EH (cell line): ENCODE data around the gene JDP2.
"Not testable (repeated sequence)": the region's sequence is repeated elsewhere in the genome, so short reads cannot be mapped to it uniquely, and the experiment has no call there.

Experiments
- DNase-seq: peaks from one replicate; pipeline ENCODE4 v3.0.0-alpha.2; 2015; ENCODE audit warnings: low read depth

The JDP2 gene

DNA sequence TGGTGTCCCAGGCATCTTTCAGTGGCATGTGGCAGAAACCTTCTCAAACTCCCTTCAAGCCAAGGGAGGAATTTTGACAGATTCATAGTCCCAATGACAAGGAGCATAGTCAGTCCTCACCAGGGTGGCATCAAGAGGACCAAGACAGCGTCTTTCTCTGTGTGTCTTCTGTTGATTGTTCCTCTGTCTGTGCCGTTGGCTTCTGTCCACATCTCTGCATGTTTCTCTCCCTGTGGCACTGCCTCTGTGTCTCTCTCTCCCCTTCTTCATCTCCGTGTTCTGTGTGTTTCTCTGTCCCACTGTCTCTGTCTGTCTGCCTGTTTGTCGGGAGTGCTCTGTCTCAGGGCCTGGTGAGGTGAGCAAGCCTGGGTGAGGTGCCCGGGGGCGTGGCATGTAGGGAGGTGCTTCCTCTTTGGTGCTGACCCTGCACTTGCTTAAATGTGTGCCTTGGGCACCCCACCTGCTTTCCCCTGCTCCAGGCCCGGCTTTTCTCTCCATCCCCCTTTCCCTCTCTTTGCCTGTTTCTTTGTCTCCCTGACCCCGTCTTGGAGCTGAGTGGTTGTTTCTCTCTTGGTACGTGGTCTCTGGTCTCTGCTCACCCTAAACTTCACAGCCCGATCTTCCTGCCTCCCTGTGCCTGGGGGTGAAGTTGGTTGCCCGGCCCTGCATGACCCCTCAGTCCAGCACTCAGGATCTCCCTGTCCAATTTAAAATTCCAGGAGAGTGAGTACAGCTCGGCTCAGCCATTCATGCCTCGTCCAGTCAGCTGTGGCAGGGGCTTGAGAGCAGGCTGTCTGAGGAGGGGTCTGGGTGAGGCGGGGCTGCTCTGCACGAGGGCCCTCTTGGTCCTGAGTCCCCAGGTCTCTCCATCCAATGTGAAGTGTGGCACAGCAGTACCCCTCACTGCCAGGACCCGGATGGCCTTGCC, 28.5 kb downstream of the JDP2 start:
- no peak for DNase-seq

DNA sequence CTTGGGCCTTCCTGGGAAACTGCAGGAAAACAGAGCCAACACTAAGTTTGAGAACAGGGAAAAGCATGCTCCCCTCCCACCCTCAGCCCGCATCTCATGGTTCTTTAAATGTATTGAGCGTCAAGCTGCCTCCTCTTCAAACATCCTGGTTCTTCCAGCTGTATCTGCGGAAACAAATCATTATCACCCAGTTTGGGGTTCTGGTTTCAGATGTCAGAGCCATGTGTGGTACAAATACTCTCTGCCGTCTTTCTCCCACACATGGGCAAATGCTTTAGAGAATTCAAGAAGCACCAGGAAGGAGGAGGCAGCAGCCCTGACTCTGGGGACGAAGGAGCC, 29.1 kb downstream of the JDP2 start:
- no peak for DNase-seq

DNA sequence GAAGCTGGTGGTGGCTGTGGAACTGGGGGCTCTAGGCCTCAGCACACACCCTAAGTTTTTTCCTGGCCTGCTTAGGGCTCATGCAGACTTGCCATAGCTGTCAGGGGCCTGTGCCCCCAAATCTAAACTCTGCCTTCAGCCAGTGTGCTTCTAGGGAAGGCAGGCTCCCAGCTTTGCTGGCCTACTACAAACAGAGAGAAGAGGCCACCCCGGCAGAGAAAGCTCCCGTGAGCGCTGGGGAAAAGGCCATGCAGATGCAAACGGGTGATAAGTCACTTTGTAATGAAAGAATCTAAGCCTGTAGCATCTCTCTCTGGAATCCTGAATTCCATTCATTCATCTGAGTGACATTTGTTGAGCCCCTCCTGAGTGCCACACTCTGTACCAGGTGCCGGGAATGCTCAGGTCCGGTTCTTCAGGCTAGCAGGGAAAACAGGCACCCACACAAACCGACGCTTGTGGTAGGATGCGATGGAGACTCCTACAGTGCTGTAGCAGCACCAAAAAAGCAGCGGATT, 29.9 kb downstream of the JDP2 start:
- DNase-seq = no peak

DNA sequence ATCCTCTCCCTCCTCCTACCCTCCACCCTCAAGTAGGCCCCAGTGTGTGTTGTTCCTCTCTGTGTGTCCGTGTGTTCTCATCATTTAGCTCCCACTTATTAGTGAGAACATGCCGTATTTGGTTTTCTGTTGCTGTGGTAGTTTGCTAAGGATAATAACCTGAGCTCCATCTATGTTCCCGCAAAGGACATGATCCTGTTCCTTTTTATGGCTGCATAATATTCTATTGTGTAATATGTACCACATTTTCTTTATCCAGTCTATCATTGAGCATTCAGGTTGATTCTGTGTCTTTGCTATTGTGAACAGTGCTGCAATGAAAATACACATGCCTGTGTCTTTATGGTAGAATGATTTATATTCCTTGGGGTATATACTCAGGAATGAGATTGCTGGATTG, 30.5 kb downstream of the JDP2 start:
- DNase-seq = no peak

DNA sequence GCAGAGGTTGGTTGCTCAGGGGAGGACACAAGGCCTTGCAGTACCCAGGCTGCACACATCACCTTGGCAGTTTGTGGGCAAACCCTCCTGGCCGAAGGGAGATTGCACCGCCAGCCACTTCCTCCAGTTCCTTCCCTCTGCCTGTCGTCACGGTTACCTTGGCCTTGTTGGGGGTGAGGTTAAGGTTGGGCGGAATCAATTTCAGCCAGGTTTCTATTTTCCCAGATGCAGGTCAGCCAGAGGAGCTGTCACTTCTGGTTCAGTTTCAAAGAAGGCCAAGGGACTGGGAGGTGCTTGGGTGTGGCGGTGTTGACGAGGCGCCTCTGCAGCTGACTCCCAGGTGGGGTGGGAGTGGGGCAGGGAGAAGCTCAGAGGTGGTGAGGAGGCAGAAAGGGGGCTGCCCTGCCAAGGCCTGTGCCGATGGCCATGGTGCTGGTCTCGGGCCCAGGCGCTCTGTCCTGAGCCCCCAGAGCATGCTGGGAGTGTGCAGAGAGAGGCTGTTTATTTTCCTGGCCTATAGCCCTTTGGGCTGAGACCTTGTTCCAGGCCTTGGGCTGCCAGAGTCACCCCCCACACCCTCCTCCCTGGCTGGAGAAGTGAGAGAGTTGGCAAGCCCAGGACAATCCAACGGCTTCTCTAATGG, 31.4 kb downstream of the JDP2 start:
- no peak for DNase-seq

DNA sequence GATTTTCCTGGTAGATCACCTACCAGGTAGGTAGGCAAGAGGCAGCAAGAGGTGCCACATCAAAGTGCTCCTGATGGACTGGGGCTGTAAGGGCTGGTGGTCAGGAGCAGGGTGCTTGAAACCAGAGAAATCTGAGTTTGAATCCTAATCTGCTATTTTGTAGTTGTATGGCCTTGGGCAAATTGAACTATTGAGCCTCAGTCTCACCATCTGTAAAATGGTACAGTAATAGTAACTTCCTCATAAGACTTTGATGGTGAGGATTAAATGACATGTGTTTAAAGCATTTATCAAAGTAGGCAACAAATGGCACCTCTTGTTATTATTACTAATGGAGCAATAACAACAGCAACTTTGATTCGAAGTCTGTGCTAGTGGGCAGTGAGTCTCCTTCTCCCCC, 32.0 kb downstream of the JDP2 start:
- no peak for DNase-seq

DNA sequence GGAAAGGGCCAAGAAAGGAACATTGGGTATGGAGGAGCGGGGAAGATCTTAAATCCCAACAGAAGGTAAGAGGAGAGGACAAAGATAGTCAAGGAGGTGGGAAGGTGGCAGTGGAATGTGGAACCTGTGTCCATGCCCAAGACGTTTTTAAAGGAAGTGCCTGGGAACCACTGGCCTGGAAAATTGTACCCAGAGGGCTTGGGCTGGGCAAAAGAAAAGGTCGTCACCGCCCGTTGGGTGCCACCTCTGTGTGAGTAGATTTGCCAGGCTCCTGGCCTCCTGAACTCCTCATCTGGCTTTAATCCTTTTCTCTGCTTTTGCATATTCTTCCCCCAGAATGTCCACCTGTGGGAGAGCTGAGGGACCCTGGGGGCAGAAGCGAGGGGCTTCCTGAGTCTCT, 32.6 kb downstream of the JDP2 start:
- no peak for DNase-seq

DNA sequence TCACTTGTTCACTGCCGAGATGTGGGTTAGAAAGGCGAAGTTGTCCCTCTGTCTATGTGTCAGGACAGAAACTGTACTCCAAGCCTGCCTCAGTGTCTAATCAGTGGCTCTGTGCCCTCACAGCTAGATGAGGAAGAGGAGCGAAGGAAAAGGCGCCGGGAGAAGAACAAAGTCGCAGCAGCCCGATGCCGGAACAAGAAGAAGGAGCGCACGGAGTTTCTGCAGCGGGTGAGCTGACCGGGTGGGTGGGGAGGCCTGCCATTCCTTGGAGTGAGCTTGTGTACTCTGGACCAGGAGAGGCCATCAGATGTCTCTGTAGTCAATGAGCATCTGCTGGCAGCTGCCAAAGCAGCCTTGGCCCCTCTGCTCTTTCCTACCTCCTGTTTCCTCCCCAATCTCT, 33.5 kb downstream of the JDP2 start:
- no peak for DNase-seq

DNA sequence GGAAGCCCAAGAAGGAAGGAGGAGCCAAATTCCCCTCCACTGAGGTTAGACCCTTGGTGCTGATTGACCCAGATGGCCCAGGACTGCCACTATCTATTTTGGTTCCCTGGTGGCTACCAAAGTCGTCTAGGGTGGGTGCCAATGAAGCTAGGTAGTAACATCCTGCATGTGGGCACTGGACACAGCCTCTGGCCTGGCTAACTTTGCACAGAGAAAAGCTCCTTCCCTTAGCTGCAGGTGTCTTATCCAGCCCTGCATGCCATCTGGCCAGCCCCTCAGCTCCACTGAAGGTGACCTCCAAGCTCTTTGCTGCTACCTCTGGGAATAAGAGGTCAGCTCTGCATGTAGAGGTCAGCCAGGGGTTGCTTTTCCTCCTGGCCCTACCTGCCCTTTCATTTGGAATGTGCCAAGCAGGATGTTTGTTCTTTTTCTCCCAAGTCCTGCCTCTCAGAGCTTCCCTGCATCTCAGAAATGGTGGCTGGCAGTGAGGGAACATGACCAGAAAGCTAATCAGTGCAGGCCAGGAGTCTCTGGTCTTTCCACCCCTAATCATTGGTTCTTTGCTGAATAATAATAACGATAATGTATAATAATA, 34.0 kb downstream of the JDP2 start:
- DNase-seq = no peak

DNA sequence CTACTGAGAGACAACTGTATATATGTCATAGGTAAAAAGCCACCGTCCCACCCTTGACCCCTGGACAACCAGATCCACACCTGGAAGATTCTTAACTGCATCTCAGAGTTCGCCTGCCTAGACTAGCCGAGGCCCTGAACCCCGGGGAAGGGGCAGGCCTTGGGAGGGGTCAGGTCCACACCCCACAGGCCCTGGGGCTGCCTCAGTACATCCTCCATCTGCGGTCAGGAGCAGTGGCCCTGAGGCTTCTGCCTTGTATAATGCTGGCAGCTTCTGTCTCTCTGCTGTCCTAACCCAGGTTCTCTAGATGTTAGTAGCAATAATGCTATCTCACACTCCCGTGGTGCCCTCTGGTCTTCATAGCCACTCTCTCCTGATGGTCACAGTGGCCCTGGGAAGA, 36.8 kb downstream of the JDP2 start:
- DNase-seq = no peak

DNA sequence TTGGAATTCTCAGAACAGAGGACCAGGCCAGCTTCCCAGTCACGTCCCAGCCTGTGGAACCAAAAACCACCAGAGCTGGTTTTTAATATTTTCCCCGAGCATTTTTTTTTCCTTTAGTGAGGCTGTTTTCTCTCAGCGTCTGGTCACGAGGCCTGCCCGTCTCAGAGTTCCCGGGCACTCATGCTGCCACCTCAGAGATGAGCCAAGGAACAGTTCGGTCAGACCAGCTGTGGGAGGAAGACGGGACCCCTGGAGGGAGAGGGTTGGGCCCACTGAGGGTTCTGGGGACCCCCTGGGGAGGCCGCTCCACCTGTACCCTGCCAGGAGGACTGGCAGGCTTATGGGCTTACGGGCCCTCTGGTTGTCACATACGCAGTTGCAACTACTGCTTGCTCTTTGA, 39.9 kb downstream of the JDP2 start:
- DNase-seq = no peak

DNA sequence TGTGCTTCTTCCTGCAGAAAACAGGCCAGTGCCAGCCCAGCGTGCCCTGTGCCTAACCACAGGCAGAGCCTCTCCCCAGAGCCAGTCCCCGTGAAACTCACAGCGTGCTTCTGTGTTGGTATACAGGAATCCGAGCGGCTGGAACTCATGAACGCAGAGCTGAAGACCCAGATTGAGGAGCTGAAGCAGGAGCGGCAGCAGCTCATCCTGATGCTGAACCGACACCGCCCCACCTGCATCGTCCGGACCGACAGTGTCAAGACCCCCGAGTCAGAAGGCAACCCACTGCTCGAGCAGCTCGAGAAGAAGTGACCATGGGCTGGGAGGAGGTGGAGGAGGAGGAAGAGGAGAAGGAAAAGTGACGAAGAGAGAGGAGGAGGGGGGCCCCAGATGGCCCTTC, 41.3 kb downstream of the JDP2 start:
- no peak for DNase-seq

DNA sequence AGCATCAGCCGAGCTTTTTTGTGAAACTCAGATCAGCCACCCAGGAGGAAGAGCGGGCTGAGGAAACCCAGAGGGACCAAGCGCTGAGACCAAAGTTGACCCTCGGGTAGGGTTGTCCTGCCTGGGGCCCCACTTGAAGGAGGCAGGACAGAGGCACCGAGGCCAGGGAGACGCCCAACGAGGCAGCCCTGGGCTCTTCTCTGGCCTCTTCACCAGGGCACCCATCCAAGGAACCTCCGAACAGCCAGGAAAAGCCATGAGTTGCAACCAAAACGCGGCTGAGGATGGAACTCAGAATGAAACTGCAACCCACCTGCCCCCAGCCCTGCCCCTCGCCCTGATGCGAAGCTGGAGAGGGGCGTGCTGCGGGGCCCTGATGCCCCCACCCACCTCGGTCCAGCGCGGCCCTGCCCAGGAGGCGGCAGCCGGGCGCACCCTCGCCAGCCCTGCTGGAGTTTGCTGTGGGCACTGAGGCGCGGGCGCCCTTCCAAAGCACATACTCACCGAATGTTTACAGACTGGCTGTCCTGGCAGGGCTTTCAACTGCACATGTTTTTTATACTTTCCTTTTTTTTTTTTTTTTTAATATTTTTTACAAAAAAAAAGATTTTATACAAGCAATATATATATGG, 41.9 kb downstream of the JDP2 start:
- no peak for DNase-seq

DNA sequence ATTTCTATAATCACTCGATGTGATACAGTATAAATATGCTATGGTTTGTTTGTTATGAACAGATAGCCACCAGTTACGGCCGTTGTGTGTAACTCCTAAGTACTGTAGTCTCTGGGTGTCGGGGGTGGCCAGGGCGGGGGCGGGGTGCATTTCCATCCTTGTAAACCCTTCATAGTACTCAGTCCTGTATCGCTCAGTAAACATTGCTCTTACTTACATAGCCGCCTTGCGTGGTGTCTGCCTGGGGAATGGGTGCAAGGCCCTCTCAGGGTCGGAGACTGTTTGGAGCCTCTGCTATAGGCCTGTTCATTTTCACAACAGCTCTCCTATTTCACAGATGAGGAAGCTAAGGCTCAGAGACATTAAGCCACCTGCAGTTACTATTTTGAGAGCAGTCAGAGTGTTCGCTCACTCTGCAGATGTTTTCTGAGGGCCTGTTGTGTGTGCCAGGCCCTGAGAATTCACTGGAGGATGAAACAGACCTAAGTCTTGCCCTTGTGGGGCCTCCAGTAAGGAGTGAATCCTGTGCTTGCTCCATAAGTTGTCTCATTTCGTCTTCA, 42.5 kb downstream of the JDP2 start:
- DNase-seq = no peak

DNA sequence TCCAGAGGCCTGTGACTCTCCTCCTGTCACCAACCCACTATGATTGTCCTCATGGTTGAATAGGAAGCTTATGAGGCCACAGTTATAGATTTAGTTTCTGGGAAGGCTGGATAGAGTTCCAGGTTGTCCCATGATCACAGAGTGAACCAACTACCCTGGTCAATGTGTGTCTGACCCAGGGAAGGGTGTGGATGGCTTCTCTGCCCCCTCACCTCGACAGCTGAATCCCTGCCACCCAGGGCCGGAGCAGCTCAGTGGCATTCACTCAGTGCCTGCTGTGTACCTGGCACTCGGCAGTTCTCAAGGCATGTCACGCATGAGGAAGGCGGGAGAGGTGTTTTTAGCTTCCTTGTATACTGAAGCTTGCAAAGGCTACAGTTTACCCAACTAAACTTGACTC, 43.2 kb downstream of the JDP2 start:
- DNase-seq = no peak

DNA sequence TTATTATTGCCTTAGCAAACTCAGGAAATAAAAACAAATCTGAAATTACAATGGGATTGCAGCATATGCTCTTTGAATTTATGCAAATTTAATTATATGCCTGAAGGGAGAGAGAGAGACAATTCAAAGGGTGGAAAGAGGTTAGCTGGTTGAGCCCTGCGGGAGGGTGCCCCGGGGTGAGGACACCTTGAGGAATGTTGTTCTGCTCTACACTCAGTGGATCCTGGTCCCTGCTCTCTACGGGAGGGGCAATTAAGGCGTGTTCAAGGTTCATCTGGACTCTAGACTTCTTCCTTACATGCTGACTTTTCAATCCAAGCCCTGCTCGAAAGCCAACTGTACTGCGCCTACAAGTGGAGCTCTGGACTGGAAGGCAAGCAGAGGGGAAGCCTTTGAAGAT, 46.3 kb downstream of the JDP2 start:
- DNase-seq = not testable (repeated sequence)

DNA sequence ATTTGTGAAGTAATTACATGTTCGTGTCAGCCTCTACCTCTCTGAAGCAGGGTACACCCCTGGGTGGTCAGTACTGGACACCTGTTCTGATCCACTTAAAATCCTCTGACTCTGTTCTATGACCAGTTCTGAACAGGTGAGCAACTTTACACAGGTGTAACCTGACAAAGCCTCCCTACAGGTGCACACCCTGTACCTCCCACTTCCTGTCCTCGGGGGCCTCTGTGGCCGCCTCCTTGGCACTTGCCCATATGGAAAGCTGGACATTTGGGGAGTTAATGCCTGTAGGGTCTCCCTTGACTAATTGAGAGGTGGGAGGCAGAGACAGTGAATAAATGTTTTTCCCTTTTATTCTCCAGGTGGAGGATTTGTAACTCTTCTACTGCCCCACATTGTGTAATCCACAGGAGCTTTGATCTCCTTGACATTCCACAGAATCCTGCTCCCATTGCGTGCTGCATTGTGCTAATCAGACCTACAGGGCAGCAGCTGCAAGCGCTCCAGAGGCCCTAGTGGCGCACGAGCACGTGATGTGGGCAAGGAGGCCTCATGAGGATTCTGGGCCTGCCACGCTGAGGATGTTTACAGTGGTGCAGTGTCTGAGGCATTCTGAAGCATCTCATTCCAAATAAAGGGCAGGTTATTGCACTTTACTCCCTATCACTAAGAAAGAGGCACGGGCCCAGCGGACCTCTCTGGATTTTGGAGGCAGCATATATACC, 48.6 kb downstream of the JDP2 start:
- no peak for DNase-seq

DNA sequence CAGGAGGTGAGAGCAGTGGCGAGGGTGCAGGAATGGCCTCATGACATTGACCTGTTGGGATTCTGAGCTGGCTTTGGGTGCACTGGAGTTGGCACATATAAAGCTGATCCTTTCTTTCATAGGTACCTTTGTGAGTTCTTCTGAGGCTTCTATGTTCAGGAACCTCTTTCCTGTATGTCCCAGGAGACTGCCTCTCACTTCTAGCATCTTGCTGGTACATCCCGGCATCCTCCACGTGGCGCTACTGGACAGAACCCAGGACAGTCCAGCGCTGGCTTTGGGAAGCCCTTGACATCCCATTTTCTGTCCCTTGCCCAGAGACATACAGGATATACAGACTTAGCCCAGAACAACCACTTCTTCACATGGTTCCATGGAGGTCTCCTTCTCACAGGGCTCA, 50.1 kb downstream of the JDP2 start:
- no peak for DNase-seq

DNA sequence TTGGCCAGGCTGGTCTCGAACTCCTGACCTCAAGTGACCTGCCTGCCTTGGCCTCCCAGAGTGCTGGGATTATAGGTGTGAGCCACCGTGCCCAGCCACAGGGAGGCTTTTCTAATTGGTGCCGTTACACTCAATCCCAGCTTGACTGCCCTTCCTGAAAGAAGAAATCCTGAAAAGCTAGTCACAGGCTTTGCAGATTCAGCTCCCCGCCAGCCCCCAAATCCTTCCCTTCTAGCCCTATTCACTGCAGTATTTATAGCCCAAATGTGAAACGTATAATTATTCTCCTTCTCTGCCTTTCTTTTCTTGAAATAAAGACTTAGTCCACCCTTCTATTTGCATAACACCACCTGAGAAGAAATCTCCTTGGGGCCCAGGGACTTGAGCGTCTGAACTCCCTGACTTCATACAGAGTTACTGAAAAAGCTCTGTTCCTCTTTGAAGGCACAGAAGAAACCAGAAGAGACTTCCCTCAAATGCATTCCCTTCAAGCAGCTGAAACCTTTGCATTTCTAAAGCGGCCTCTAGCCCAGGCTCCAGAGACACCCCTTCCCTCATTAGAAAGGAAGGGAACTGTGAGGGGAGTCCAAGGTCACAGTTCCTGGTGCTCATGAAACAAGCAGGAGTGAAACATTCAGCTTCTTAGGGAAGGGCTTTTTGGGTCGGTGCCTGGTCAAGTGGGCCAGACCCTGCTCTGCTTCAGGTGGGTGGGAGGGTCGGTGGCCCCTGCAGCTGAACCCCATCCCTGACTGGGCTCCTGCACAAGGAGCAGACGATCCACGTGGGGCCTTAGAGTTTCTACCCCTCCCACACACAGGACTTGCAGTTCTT, 52.2 kb downstream of the JDP2 start:
- DNase-seq = no peak

DNA sequence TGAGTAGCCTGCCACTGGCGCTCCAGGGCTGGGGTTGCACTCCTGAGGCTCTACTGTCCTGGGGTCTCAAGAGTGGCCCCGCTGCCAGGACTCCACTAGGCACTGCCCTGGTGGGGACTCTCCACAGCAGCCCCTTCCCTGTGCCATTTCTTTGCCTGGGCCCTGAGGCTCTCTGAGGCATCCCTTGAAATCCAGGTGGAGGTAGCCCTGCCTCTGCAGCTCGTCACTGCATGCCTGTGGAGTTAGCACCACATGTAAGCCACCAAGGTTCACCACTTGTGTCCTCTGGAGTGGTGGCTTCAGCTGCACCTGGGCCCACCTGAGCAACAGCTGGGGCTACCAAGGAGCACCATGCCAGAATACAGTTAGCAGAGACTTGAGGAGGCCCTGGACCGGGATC, 54.5 kb downstream of the JDP2 start:
- DNase-seq = no peak
